ENCODE data around the gene FBXO2. TPM values are rescaled to one million over a fixed set of nuclear protein-coding genes. Genes with fewer than 3 reads are reported as not detected.
"Not testable (repeated sequence)": the region's sequence is repeated elsewhere in the genome, so short reads cannot be mapped to it uniquely, and the experiment has no call there.

The FBXO2 gene
- total and polyA plus RNA-seq, 11 donors, result 0.83 to 7.5 (median 2.5) TPM

- intact Hi-C loops (cut with DNase I), result no loop called here
- DNase-seq (no peak), ATAC-seq (no peak)
- no peaks in the 10 kb centered on the region for H3K9me3 ChIP-seq
- peaks cover 0 to 20% (median 0%) of the 10 kb centered on the region in 9 donors for H3K27me3 ChIP-seq
- no peak overlapping the region for H3K4me3 ChIP-seq
- WGBS, 4 donors, result 81 to 88% (median 84%) methylated on average over 4 to 5 of the region's 5 CpGs
- H3K4me1 ChIP-seq, result no peaks in the 10 kb centered on the region
- H3K27ac ChIP-seq, result no peak overlapping the region
- TF ChIP-seq CTCF (IDR thresholded peaks at IDR 0.05) (no peak), POLR2A (IDR thresholded peaks at IDR 0.05) (no peak)
- H3K36me3 ChIP-seq, result no peaks in the 10 kb centered on the region
These were observed 40.9 kb downstream of the FBXO2 start for GRCh38 chr1:11613347-11613746.

GRCh38 chr1:11611638-11612327 is 42.4 kb downstream of the FBXO2 start:
- 42 to 55% (median 45%) methylated on average over 7 of the region's 7 CpGs for WGBS, 4 donors
- no peaks in the 10 kb centered on the region for H3K4me1 ChIP-seq
- DNase-seq (no peak), ATAC-seq (no peak)
- H3K36me3 ChIP-seq, result no peaks in the 10 kb centered on the region
- no peak overlapping the region for H3K4me3 ChIP-seq
- H3K27ac ChIP-seq, result no peak overlapping the region
- no peak for TF ChIP-seq POLR2A (IDR thresholded peaks at IDR 0.05)
- TF ChIP-seq CTCF (IDR thresholded peaks at IDR 0.05), result no peak
- H3K27me3 ChIP-seq, result peaks cover 0 to 16% (median 0%) of the 10 kb centered on the region in 9 donors
- peaks cover 0 to 3% (median 0%) of the 10 kb centered on the region in 12 donors for H3K9me3 ChIP-seq
- intact Hi-C loops (cut with DNase I), result no loop called here

DNA sequence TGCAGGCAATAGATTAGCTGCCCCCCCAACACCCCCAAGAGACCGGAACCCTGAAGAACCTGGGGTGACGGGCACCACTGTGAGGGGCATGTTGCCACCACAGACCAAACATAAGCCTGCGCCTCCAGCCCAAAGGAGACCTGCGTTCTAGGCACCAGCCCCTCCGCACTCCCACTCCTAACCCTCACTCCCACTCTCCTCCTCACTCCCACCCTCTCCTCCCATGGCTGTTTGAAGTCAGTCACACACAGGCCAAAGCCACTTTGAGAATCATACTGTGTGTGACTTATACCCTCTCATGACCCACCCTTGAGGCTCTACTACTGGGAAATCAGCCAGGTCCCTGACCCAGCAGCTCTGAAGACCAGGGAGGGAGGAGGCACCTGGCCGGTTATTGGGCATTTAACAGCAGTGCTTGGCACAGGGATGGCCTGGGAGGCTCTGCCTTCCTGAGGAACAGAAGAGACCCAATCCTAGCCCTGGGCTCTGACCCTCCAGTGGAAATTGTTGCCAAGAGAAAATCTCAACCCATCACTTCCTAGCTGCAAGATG is 43.5 kb downstream of the FBXO2 start:
- Histone ChIP-seq H3K9me3 (peaks cover 0 to 6% (median 0%) of the 10 kb centered on the region in 12 donors), H3K27me3 (peaks cover 0 to 11% (median 0%) of the 10 kb centered on the region in 9 donors), H3K27ac (no peak overlapping the region), H3K4me3 (no peak overlapping the region), H3K4me1 (no peaks in the 10 kb centered on the region), H3K36me3 (no peaks in the 10 kb centered on the region)
- TF ChIP-seq POLR2A (IDR thresholded peaks at IDR 0.05), result no peak
- no peak for TF ChIP-seq CTCF (IDR thresholded peaks at IDR 0.05)
- DNase-seq (no peak), ATAC-seq (no peak)
- intact Hi-C loops (cut with DNase I), result no loop called here
- 53 to 74% (median 59%) methylated on average over 6 of the region's 6 CpGs for WGBS, 4 donors

DNA sequence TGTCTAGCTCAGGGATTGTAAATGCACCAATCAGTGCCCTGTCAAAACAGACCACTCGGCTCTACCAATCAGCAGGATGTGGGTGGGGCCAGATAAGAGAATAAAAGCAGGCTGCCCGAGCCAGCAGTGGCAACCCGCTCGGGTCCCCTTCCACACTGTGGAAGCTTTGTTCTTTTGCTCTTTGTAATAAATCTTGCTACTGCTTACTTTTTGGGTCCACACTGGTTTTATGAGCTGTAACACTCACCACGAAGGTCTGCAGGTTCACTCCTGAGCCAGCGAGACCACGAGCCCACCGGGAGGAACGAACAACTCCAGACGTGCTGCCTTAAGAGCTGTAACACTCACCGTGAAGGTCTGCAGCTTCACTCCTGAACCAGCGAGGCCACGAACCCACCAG is 44.9 kb downstream of the FBXO2 start:
- H3K4me3 ChIP-seq; H3K36me3 ChIP-seq; H3K27me3 ChIP-seq; DNase-seq; H3K9me3 ChIP-seq; H3K4me1 ChIP-seq; intact Hi-C loops (cut with DNase I); ATAC-seq; H3K27ac ChIP-seq: not testable (repeated sequence)
- 76 to 83% (median 79%) methylated on average over 12 to 13 of the region's 13 CpGs for WGBS, 4 donors

DNA sequence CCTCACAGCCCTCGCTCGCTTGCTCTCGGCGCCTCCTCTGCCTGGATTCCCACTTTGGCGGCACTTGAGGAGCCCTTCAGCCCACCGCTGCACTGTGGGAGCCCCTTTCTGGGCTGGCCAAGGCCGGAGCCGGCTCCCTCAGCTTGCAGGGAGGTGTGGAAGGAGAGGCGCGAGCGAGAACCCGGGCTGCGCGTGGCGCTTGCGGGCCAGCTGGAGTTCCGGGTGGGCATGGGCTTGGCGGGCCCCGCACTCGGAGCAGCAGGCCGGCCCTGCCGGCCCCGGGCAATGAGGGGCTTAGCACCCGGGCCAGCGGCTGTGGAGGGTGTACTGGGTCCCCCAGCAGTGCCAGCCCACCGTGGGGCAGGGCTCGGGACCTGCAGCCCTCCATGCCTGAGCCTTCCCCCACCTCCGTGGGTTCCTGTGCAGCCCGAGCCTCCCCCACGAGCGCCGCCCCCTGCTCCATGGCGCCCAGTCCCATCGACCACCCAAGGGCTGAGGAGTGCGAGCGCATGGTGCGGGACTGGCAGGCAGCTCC is 45.6 kb downstream of the FBXO2 start:
- DNase-seq; H3K4me1 ChIP-seq; H3K36me3 ChIP-seq; H3K27me3 ChIP-seq; ATAC-seq; intact Hi-C loops (cut with DNase I); H3K9me3 ChIP-seq; H3K4me3 ChIP-seq; H3K27ac ChIP-seq: not testable (repeated sequence)
- 92 to 98% (median 96%) methylated on average over 9 to 35 of the region's 37 CpGs for WGBS, 4 donors

Measured in heart left ventricle (tissue), 16 donors.